ENCODE data around the gene RYR3. TPM values are rescaled to one million over a fixed set of nuclear protein-coding genes. Genes with fewer than 3 reads are reported as not detected.

RYR3 gene
- total and polyA plus RNA-seq, 5 experiments from 2014 or later, result 0.17 to 0.22 TPM; not detected in 3

GRCh38 chr15:33844186-33844585 is 533.4 kb downstream of the RYR3 start:
- peaks cover 0 to 3% (median 0%) of the 10 kb centered on the region in 9 donors for H3K9me3 Mint-ChIP-seq
- DNase-seq (no peak), ATAC-seq (no peak)
- no peaks in the 10 kb centered on the region for H3K4me1 Mint-ChIP-seq
- peaks cover 0 to 3% (median 0%) of the 10 kb centered on the region in 3 donors for H3K36me3 Mint-ChIP-seq
- no peak overlapping the region for H3K4me3 Mint-ChIP-seq
- H3K27me3 Mint-ChIP-seq, result peaks cover 9 to 44% (median 11%) of the 10 kb centered on the region in 5 donors
- no peak overlapping the region for H3K27ac Mint-ChIP-seq
- POLR2A ChIA-PET, result no interaction called here

GRCh38 chr15:33844597-33844996 is 533.8 kb downstream of the RYR3 start:
- H3K27me3 Mint-ChIP-seq, result peaks cover 9 to 40% (median 11%) of the 10 kb centered on the region in 5 donors
- ATAC-seq, result no peak
- H3K4me3 Mint-ChIP-seq, result no peak overlapping the region

GRCh38 chr15:33846142-33846541 is 535.4 kb downstream of the RYR3 start:
- Mint-ChIP-seq H3K27ac (no peak overlapping the region), H3K4me3 (no peak overlapping the region), H3K27me3 (peaks cover 4 to 26% (median 7%) of the 10 kb centered on the region in 5 donors), H3K9me3 (peaks cover 0 to 3% (median 0%) of the 10 kb centered on the region in 9 donors), H3K4me1 (no peaks in the 10 kb centered on the region), H3K36me3 (no peaks in the 10 kb centered on the region)
- DNase-seq (no peak), ATAC-seq (no peak)
- POLR2A ChIA-PET, result no interaction called here

More at GRCh38 chr15:33844597-33844996, 533.8 kb downstream of the RYR3 start:
- POLR2A ChIA-PET, result no interaction called here
- no peak for DNase-seq
- peaks cover 0 to 3% (median 0%) of the 10 kb centered on the region in 9 donors for H3K9me3 Mint-ChIP-seq
- H3K27ac Mint-ChIP-seq, result no peak overlapping the region
- peaks cover 0 to 3% (median 0%) of the 10 kb centered on the region in 3 donors for H3K36me3 Mint-ChIP-seq
- no peaks in the 10 kb centered on the region for H3K4me1 Mint-ChIP-seq

GRCh38 chr15:33846862-33847261 is 536.1 kb downstream of the RYR3 start:
- DNase-seq (no peak), ATAC-seq (no peak)
- Mint-ChIP-seq H3K4me3 (no peak overlapping the region), H3K27me3 (peaks cover 2 to 23% (median 6%) of the 10 kb centered on the region in 5 donors), H3K36me3 (no peaks in the 10 kb centered on the region), H3K9me3 (peaks cover 0 to 3% (median 0%) of the 10 kb centered on the region in 9 donors), H3K4me1 (no peaks in the 10 kb centered on the region), H3K27ac (no peak overlapping the region)
- POLR2A ChIA-PET, result no interaction called here

GRCh38 chr15:33848011-33848410 is 537.2 kb downstream of the RYR3 start:
- H3K4me3 Mint-ChIP-seq, result no peak overlapping the region
- H3K4me1 Mint-ChIP-seq, result no peaks in the 10 kb centered on the region
- ATAC-seq, result no peak
- POLR2A ChIA-PET, result no interaction called here
- H3K27me3 Mint-ChIP-seq, result peaks cover 0 to 13% (median 6%) of the 10 kb centered on the region in 5 donors
- H3K36me3 Mint-ChIP-seq, result no peaks in the 10 kb centered on the region
- no peak for DNase-seq
- H3K27ac Mint-ChIP-seq, result no peak overlapping the region
- H3K9me3 Mint-ChIP-seq, result peaks cover 0 to 3% (median 0%) of the 10 kb centered on the region in 9 donors

- POLR2A ChIA-PET, result no interaction called here
- Mint-ChIP-seq H3K27ac (no peak overlapping the region), H3K36me3 (no peaks in the 10 kb centered on the region), H3K27me3 (peaks cover 0 to 7% (median 0%) of the 10 kb centered on the region in 5 donors), H3K4me1 (no peaks in the 10 kb centered on the region), H3K9me3 (no peaks in the 10 kb centered on the region), H3K4me3 (no peak overlapping the region)
- DNase-seq, result no peak
- no peak for ATAC-seq
These were observed 540.3 kb downstream of the RYR3 start for GRCh38 chr15:33851079-33851478.

GRCh38 chr15:33852094-33852493 is 541.3 kb downstream of the RYR3 start:
- no peaks in the 10 kb centered on the region for H3K27me3 Mint-ChIP-seq
- POLR2A ChIA-PET, result no interaction called here
- H3K4me3 Mint-ChIP-seq, result no peak overlapping the region
- H3K36me3 Mint-ChIP-seq, result no peaks in the 10 kb centered on the region
- no peak for DNase-seq
- ATAC-seq, result no peak
- H3K4me1 Mint-ChIP-seq, result no peaks in the 10 kb centered on the region
- no peaks in the 10 kb centered on the region for H3K9me3 Mint-ChIP-seq
- no peak overlapping the region for H3K27ac Mint-ChIP-seq

GRCh38 chr15:33852570-33852969 is 541.8 kb downstream of the RYR3 start:
- H3K9me3 Mint-ChIP-seq, result peaks cover 0 to under 1% (median 0%) of the 10 kb centered on the region in 9 donors
- peaks cover 0 to 2% (median 0%) of the 10 kb centered on the region in 3 donors for H3K36me3 Mint-ChIP-seq
- POLR2A ChIA-PET, result no interaction called here
- no peaks in the 10 kb centered on the region for H3K4me1 Mint-ChIP-seq
- DNase-seq, result no peak
- H3K4me3 Mint-ChIP-seq, result no peak overlapping the region
- H3K27me3 Mint-ChIP-seq, result no peaks in the 10 kb centered on the region
- H3K27ac Mint-ChIP-seq, result no peak overlapping the region
- no peak for ATAC-seq

- Mint-ChIP-seq H3K4me1 (no peaks in the 10 kb centered on the region), H3K4me3 (no peak overlapping the region), H3K36me3 (peaks cover 0 to 10% (median 10%) of the 10 kb centered on the region in 3 donors), H3K9me3 (peaks cover 0 to 2% (median 0%) of the 10 kb centered on the region in 9 donors), H3K27me3 (no peaks in the 10 kb centered on the region), H3K27ac (no peak overlapping the region)
- ATAC-seq (no peak), DNase-seq (no peak)
- POLR2A ChIA-PET, result no interaction called here
These were observed 547.0 kb downstream of the RYR3 start for GRCh38 chr15:33857726-33858125.

- H3K27ac Mint-ChIP-seq, result no peak overlapping the region
- H3K9me3 Mint-ChIP-seq, result peaks cover 0 to 2% (median 0%) of the 10 kb centered on the region in 9 donors
- POLR2A ChIA-PET, result no interaction called here
- H3K36me3 Mint-ChIP-seq, result peaks cover 0 to 16% (median 16%) of the 10 kb centered on the region in 3 donors
- no peaks in the 10 kb centered on the region for H3K4me1 Mint-ChIP-seq
- no peak overlapping the region for H3K4me3 Mint-ChIP-seq
- DNase-seq, result no peak
- ATAC-seq, result no peak
- no peaks in the 10 kb centered on the region for H3K27me3 Mint-ChIP-seq
These were observed 548.1 kb downstream of the RYR3 start for GRCh38 chr15:33858836-33859235.

- Mint-ChIP-seq H3K36me3 (peaks cover 6 to 28% (median 27%) of the 10 kb centered on the region in 3 donors), H3K9me3 (peaks cover 0 to 2% (median 0%) of the 10 kb centered on the region in 9 donors), H3K27me3 (no peaks in the 10 kb centered on the region), H3K27ac (no peak overlapping the region), H3K4me3 (no peak overlapping the region), H3K4me1 (no peaks in the 10 kb centered on the region)
- ATAC-seq, result no peak
- DNase-seq, result no peak
- POLR2A ChIA-PET, result no interaction called here
These were observed 549.3 kb downstream of the RYR3 start for GRCh38 chr15:33859992-33860545.

- DNase-seq (no peak), ATAC-seq (no peak)
- H3K4me3 Mint-ChIP-seq, result no peak overlapping the region
- no peaks in the 10 kb centered on the region for H3K27me3 Mint-ChIP-seq
- H3K27ac Mint-ChIP-seq, result no peak overlapping the region
- peaks cover 0 to 2% (median 0%) of the 10 kb centered on the region in 9 donors for H3K9me3 Mint-ChIP-seq
- H3K36me3 Mint-ChIP-seq, result peaks cover 6 to 35% (median 34%) of the 10 kb centered on the region in 3 donors
- POLR2A ChIA-PET, result no interaction called here
- no peaks in the 10 kb centered on the region for H3K4me1 Mint-ChIP-seq
These were observed 550.0 kb downstream of the RYR3 start for GRCh38 chr15:33860754-33861153.

GRCh38 chr15:33864360-33865075 is 553.8 kb downstream of the RYR3 start:
- H3K36me3 Mint-ChIP-seq, result peaks cover 12 to 54% (median 38%) of the 10 kb centered on the region in 3 donors
- H3K4me1 Mint-ChIP-seq, result peaks cover 0 to 4% (median 0%) of the 10 kb centered on the region in 4 donors
- no peak overlapping the region for H3K4me3 Mint-ChIP-seq
- no peak for DNase-seq
- ATAC-seq, result no peak
- no peaks in the 10 kb centered on the region for H3K27me3 Mint-ChIP-seq
- H3K27ac Mint-ChIP-seq, result no peak overlapping the region
- no peaks in the 10 kb centered on the region for H3K9me3 Mint-ChIP-seq
- POLR2A ChIA-PET, result no interaction called here
